WTC11 (cell line): Measurements from ENCODE around the gene GOLGA6L2. TPM values are rescaled to one million over a fixed set of nuclear protein-coding genes. Genes with fewer than 3 reads are reported as not detected.

Experiments
- ATAC-seq: fragments of 200-7000 bp; cut with Tn5 transposase; 2 replicates; pipeline ENCODE4 v1.10.0; 2021; ENCODE audit warnings: mild to moderate bottlenecking, moderate library complexity
- CTCF ChIA-PET: fragments of 300-600 bp; sonication (Branson Sonifier 250); formaldehyde crosslinking; loops from one replicate; lab custom pipeline; 2021; ENCODE audit warnings: antibody characterized with exemption; lab: Charles Lee
- POLR2A ChIA-PET: fragments of 350-600 bp; sonication (Branson Sonifier 250); formaldehyde crosslinking; loops from one replicate; lab custom pipeline; 2021; ENCODE audit warnings: antibody characterized with exemption; lab: Charles Lee
- DNase-seq: peaks from one replicate; pipeline ENCODE4 v3.0.0; 2021; ENCODE audit warnings: low spot score
- H3K27ac Mint-ChIP-seq: 2 replicates; pipeline ENCODE4 v1.8.0; 2021; ENCODE audit warnings: mixed read lengths
- H3K27me3 Mint-ChIP-seq: 2 replicates; pipeline ENCODE4 v1.8.0; 2021; ENCODE audit warnings: low read depth, mild to moderate bottlenecking, moderate library complexity, mixed read lengths
- H3K36me3 Mint-ChIP-seq: 2 replicates; pipeline ENCODE4 v1.8.0; 2021; ENCODE audit warnings: mixed read lengths
- H3K4me1 Mint-ChIP-seq: 2 replicates; pipeline ENCODE4 v1.8.0; 2022; ENCODE audit warnings: mixed read lengths
- H3K4me3 Mint-ChIP-seq: 2 replicates; pipeline ENCODE4 v1.8.0; 2021; ENCODE audit warnings: mild to moderate bottlenecking, moderate library complexity, mixed read lengths
- H3K9me3 Mint-ChIP-seq: 2 replicates; pipeline ENCODE4 v1.8.0; 2021; ENCODE audit warnings: mixed read lengths
- AFF4 ChIP-seq: sonication (generic); formaldehyde crosslinking; IDR thresholded peaks from 2 replicates; pipeline ENCODE4 v1.8.1; 2023; ENCODE audit warnings: mild to moderate bottlenecking, missing genetic modification reagents, borderline replicate concordance
- ATF3 ChIP-seq: sonication (generic); formaldehyde crosslinking; conservative IDR thresholded peaks from 2 replicates; pipeline ENCODE4 v1.8.1; 2022; ENCODE audit warnings: mild to moderate bottlenecking, missing genetic modification reagents
- CBFB ChIP-seq: sonication (generic); formaldehyde crosslinking; IDR thresholded peaks from 2 replicates; pipeline ENCODE4 v1.8.1; 2022; ENCODE audit warnings: mild to moderate bottlenecking, low read depth, missing genetic modification reagents
- E2F1 ChIP-seq: sonication (generic); formaldehyde crosslinking; IDR thresholded peaks from 2 replicates; pipeline ENCODE4 v1.8.0; 2022; ENCODE audit warnings: mild to moderate bottlenecking, missing genetic modification reagents
- E2F5 ChIP-seq: sonication (generic); formaldehyde crosslinking; IDR thresholded peaks from 2 replicates; pipeline ENCODE4 v1.8.1; 2022; ENCODE audit warnings: mild to moderate bottlenecking, moderate library complexity, missing genetic modification reagents
- ELF4 ChIP-seq: sonication (generic); formaldehyde crosslinking; IDR thresholded peaks from 2 replicates; pipeline ENCODE4 v1.8.1; 2022; ENCODE audit warnings: low read depth, mild to moderate bottlenecking, moderate library complexity, missing genetic modification reagents
- ERG ChIP-seq: fragments of 250-450 bp; sonication (Bioruptor Pico); IDR thresholded peaks from 2 replicates; pipeline ENCODE4 v1.8.0; 2021; ENCODE audit warnings: mild to moderate bottlenecking
- HMGA2 ChIP-seq: fragments of 250-450 bp; sonication (Bioruptor Pico); IDR thresholded peaks from 2 replicates; pipeline ENCODE4 v1.4.0; 2021; ENCODE audit warnings: mild to moderate bottlenecking, moderate library complexity
- IRF2 ChIP-seq: sonication (generic); formaldehyde crosslinking; IDR thresholded peaks from 2 replicates; pipeline ENCODE4 v1.8.0; 2022; ENCODE audit warnings: low read depth, missing genetic modification reagents, borderline replicate concordance
- MAX ChIP-seq: sonication (generic); formaldehyde crosslinking; IDR thresholded peaks from 2 replicates; pipeline ENCODE4 v1.8.0; 2022; ENCODE audit warnings: mild to moderate bottlenecking, missing genetic modification reagents
- MYBL2 ChIP-seq: sonication (generic); formaldehyde crosslinking; IDR thresholded peaks from 2 replicates; pipeline ENCODE4 v1.8.1; 2023; ENCODE audit warnings: mild to moderate bottlenecking, moderate library complexity, missing genetic modification reagents
- NFE2L1 ChIP-seq: sonication (generic); formaldehyde crosslinking; IDR thresholded peaks from 2 replicates; pipeline ENCODE4 v1.8.1; 2023; ENCODE audit warnings: missing genetic modification reagents
- PRDM15 ChIP-seq: sonication (generic); formaldehyde crosslinking; IDR thresholded peaks from 2 replicates; pipeline ENCODE4 v1.8.0; 2022; ENCODE audit warnings: missing genetic modification reagents
- RORB ChIP-seq: fragments of 250-450 bp; sonication (Bioruptor Pico); IDR thresholded peaks from 2 replicates; pipeline ENCODE4 v1.9.0; 2021; ENCODE audit warnings: mild to moderate bottlenecking
- ZBTB43 ChIP-seq: sonication (generic); formaldehyde crosslinking; IDR thresholded peaks from 2 replicates; pipeline ENCODE4 v1.8.1; 2023; ENCODE audit warnings: mild to moderate bottlenecking, missing genetic modification reagents
- ZNF317 ChIP-seq: sonication (generic); formaldehyde crosslinking; IDR thresholded peaks from 2 replicates; pipeline ENCODE4 v1.8.1; 2023; ENCODE audit warnings: low read depth, mild to moderate bottlenecking, moderate library complexity, missing genetic modification reagents, borderline replicate concordance
- total RNA-seq: library from RNA; stranded (reverse); gene quantifications from 3 replicates; pipeline ENCODE4 v1.2.3, GENCODE V29; 2021

Gene GOLGA6L2
- total RNA-seq, 1 experiment from 2014 or later = not detected

GRCh38 chr15:23422099-23422945, 24.7 kb downstream of the GOLGA6L2 start:
- POLR2A ChIA-PET = no interaction called here
- no peaks in the 10 kb centered on the region; the same call in 1 of the 2 replicates for H3K4me1 Mint-ChIP-seq
- no peaks in the 10 kb centered on the region; the same call in 1 of the 2 replicates for H3K27me3 Mint-ChIP-seq
- TF ChIP-seq E2F1 (CRISPR knock-in tag) (no peak), MAX (CRISPR knock-in tag) (no peak), AFF4 (no peak), NFE2L1 (CRISPR knock-in tag) (no peak), E2F5 (CRISPR knock-in tag) (no peak), ZNF317 (CRISPR knock-in tag) (no peak), MYBL2 (no peak), ERG (CRISPR knock-in tag) (no peak), ELF4 (CRISPR knock-in tag) (no peak), ZBTB43 (CRISPR knock-in tag) (no peak), RORB (no peak), IRF2 (CRISPR knock-in tag) (no peak), CBFB (CRISPR knock-in tag) (no peak), ATF3 (no peak), HMGA2 (CRISPR knock-in tag) (no peak), PRDM15 (CRISPR knock-in tag) (no peak)
- no peak overlapping the region for H3K4me3 Mint-ChIP-seq
- no peak for ATAC-seq
- H3K9me3 Mint-ChIP-seq = peaks cover 16% of the 10 kb centered on the region
- CTCF ChIA-PET = no interaction called here
- H3K36me3 Mint-ChIP-seq = peaks cover 15% of the 10 kb centered on the region
- no peak overlapping the region for H3K27ac Mint-ChIP-seq
- no peak for DNase-seq
